ENCODE results near the gene TMCO5A.
"Not testable (repeated sequence)": the region's sequence is repeated elsewhere in the genome, so short reads cannot be mapped to it uniquely, and the experiment has no call there.

TMCO5A gene

GRCh38 chr15:37934340-37934739 lies at the start of gene TMCO5A:
TSS of gene TMCO5A (plus strand) at chr15:37934640. CDS start at chr15:37936324, 1,684 bp downstream.
- no peak for DNase-seq (ENCODE audit: low spot score)

GRCh38 chr15:37885651-37886050 lies 48.8 kb upstream of the TMCO5A start:
- DNase-seq (ENCODE audit: low spot score), result no peak

- DNase-seq (ENCODE audit: low spot score), result no peak
Observed at GRCh38 chr15:37888356-37888755, 46.1 kb upstream of the TMCO5A start.

GRCh38 chr15:37891766-37892368 lies 42.6 kb upstream of the TMCO5A start:
- peak; percentile 5 for DNase-seq (ENCODE audit: low spot score)

- DNase-seq (ENCODE audit: low spot score), result no peak
Observed at GRCh38 chr15:37893309-37893708, 41.1 kb upstream of the TMCO5A start.

GRCh38 chr15:37898362-37898761 lies 36.1 kb upstream of the TMCO5A start:
- DNase-seq (ENCODE audit: low spot score), result no peak

- no peak for DNase-seq (ENCODE audit: low spot score)
Observed at GRCh38 chr15:37900326-37901221, 33.9 kb upstream of the TMCO5A start.

- no peak for DNase-seq (ENCODE audit: low spot score)
Observed at GRCh38 chr15:37902126-37902525, 32.3 kb upstream of the TMCO5A start.

GRCh38 chr15:37903919-37904625 lies 30.4 kb upstream of the TMCO5A start:
- DNase-seq (ENCODE audit: low spot score), result no peak

- DNase-seq (ENCODE audit: low spot score), result no peak
Observed at GRCh38 chr15:37907136-37907535, 27.3 kb upstream of the TMCO5A start.

- DNase-seq (ENCODE audit: low spot score), result no peak
Observed at GRCh38 chr15:37921527-37922385, 12.7 kb upstream of the TMCO5A start.

GRCh38 chr15:37926136-37926535 lies 8.3 kb upstream of the TMCO5A start:
- no peak for DNase-seq (ENCODE audit: low spot score)

- no peak for DNase-seq (ENCODE audit: low spot score)
Observed at GRCh38 chr15:37929238-37929637, 5.2 kb upstream of the TMCO5A start.

- no peak for DNase-seq (ENCODE audit: low spot score)
Observed at GRCh38 chr15:37931321-37931720, 3.1 kb upstream of the TMCO5A start.

GRCh38 chr15:37931868-37932267 lies 2.6 kb upstream of the TMCO5A start:
- DNase-seq (ENCODE audit: low spot score), result no peak

- no peak for DNase-seq (ENCODE audit: low spot score)
Observed at GRCh38 chr15:37932549-37932948, 1.9 kb upstream of the TMCO5A start.

- DNase-seq (ENCODE audit: low spot score), result no peak
Observed at GRCh38 chr15:37933666-37934065, 774 bp upstream of the TMCO5A start.

- no peak for DNase-seq (ENCODE audit: low spot score)
Observed at GRCh38 chr15:37940876-37941275, 6.4 kb downstream of the TMCO5A start.

GRCh38 chr15:37941779-37942178 lies 7.3 kb downstream of the TMCO5A start:
- DNase-seq (ENCODE audit: low spot score), result no peak

- DNase-seq (ENCODE audit: low spot score), result no peak
Observed at GRCh38 chr15:37951999-37952398, 17.6 kb downstream of the TMCO5A start.

GRCh38 chr15:37960742-37961141 lies 26.3 kb downstream of the TMCO5A start:
- DNase-seq (ENCODE audit: low spot score), result not testable (repeated sequence)

- DNase-seq (ENCODE audit: low spot score), result no peak
Observed at GRCh38 chr15:37967788-37968187, 33.3 kb downstream of the TMCO5A start.

All from HuH-7 (cell line).